ENCODE data around the gene CLSTN3. TPM values are rescaled to one million over a fixed set of nuclear protein-coding genes. Genes with fewer than 3 reads are reported as not detected.

Gene CLSTN3
- total and polyA plus RNA-seq, 4 donors: 6.1 to 37.2 (median 26.8) TPM

DNA sequence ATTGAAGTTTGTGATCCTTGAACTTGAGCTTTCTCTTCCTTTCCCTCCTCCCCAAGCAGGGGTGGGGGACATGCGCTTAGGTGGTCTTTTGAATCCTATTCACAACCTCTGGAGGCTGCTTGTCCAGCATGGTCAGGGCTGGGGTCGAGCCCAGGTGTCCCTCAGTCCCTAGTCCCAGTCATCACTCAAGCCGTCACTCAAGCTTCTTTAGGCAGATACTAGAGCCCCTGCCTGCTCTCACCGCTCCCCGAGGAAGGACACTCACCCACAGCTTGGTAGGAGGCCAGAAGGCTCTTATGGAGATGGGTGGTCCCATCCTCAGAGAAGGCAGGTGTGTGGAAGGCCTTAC, 20.6 kb upstream of the CLSTN3 start:
- H3K36me3 ChIP-seq (ENCODE audit: control insufficient read depth in 4 of 4, insufficient read depth in 3 of 4, low read depth in 1 of 4, low read length in 3 of 4): peaks cover 0 to 6% (median 0%) of the 10 kb centered on the region in 4 donors
- no peaks in the 10 kb centered on the region for H3K9me3 ChIP-seq (ENCODE audit: control insufficient read depth in 4 of 4, low read length in 3 of 4)
- peak overlapping the region; percentile 34 to 36 for H3K9ac ChIP-seq (ENCODE audit: low read depth in 1 of 2, low read length in 2 of 2)
- WGBS: 58% methylated on average over 5 of the region's 5 CpGs
- H3K27me3 ChIP-seq (ENCODE audit: control insufficient read depth in 4 of 4, insufficient read depth in 4 of 4, low read length in 3 of 4): no peaks in the 10 kb centered on the region
- H3K4me1 ChIP-seq (ENCODE audit: control insufficient read depth in 4 of 4, insufficient read depth in 4 of 4, low read length in 3 of 4): peaks cover 4 to 55% (median 36%) of the 10 kb centered on the region in 4 donors
- H3K4me3 ChIP-seq (ENCODE audit: low read depth in 1 of 3, low read length in 3 of 3): peak overlapping the region; percentile 75 to 90 (median 85)
- TF ChIP-seq FOXA1 (IDR thresholded peaks at IDR 0.05): no peak
- TF ChIP-seq, protein P1, sequence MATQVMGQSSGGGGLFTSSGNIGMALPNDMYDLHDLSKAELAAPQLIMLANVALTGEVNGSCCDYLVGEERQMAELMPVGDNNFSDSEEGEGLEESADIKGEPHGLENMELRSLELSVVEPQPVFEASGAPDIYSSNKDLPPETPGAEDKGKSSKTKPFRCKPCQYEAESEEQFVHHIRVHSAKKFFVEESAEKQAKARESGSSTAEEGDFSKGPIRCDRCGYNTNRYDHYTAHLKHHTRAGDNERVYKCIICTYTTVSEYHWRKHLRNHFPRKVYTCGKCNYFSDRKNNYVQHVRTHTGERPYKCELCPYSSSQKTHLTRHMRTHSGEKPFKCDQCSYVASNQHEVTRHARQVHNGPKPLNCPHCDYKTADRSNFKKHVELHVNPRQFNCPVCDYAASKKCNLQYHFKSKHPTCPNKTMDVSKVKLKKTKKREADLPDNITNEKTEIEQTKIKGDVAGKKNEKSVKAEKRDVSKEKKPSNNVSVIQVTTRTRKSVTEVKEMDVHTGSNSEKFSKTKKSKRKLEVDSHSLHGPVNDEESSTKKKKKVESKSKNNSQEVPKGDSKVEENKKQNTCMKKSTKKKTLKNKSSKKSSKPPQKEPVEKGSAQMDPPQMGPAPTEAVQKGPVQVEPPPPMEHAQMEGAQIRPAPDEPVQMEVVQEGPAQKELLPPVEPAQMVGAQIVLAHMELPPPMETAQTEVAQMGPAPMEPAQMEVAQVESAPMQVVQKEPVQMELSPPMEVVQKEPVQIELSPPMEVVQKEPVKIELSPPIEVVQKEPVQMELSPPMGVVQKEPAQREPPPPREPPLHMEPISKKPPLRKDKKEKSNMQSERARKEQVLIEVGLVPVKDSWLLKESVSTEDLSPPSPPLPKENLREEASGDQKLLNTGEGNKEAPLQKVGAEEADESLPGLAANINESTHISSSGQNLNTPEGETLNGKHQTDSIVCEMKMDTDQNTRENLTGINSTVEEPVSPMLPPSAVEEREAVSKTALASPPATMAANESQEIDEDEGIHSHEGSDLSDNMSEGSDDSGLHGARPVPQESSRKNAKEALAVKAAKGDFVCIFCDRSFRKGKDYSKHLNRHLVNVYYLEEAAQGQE (IDR thresholded peaks at IDR 0.05): no peak
- TF ChIP-seq, protein P2, sequence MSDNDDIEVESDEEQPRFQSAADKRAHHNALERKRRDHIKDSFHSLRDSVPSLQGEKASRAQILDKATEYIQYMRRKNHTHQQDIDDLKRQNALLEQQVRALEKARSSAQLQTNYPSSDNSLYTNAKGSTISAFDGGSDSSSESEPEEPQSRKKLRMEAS (IDR thresholded peaks at IDR 0.05): no peak
- TF ChIP-seq GABPA (IDR thresholded peaks at IDR 0.05 in 1 of 2, conservative IDR thresholded peaks at IDR 0.05 in 1 of 2): no peak
- no peak for TF ChIP-seq SP1 (IDR thresholded peaks at IDR 0.05)
- TF ChIP-seq HNF4G (IDR thresholded peaks at IDR 0.05): no peak
- TF ChIP-seq, protein P3, sequence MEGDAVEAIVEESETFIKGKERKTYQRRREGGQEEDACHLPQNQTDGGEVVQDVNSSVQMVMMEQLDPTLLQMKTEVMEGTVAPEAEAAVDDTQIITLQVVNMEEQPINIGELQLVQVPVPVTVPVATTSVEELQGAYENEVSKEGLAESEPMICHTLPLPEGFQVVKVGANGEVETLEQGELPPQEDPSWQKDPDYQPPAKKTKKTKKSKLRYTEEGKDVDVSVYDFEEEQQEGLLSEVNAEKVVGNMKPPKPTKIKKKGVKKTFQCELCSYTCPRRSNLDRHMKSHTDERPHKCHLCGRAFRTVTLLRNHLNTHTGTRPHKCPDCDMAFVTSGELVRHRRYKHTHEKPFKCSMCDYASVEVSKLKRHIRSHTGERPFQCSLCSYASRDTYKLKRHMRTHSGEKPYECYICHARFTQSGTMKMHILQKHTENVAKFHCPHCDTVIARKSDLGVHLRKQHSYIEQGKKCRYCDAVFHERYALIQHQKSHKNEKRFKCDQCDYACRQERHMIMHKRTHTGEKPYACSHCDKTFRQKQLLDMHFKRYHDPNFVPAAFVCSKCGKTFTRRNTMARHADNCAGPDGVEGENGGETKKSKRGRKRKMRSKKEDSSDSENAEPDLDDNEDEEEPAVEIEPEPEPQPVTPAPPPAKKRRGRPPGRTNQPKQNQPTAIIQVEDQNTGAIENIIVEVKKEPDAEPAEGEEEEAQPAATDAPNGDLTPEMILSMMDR (IDR thresholded peaks at IDR 0.05; ENCODE audit: low read depth, low read length, missing input control): no peak
- TF ChIP-seq, protein P4, sequence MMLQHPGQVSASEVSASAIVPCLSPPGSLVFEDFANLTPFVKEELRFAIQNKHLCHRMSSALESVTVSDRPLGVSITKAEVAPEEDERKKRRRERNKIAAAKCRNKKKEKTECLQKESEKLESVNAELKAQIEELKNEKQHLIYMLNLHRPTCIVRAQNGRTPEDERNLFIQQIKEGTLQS (IDR thresholded peaks at IDR 0.05): no peak
- H3K27ac ChIP-seq (ENCODE audit: low read depth in 1 of 2, low read length in 2 of 2): peak overlapping the region; percentile 84 to 94
- DNase-seq (ENCODE audit: low spot score): no peak

DNA sequence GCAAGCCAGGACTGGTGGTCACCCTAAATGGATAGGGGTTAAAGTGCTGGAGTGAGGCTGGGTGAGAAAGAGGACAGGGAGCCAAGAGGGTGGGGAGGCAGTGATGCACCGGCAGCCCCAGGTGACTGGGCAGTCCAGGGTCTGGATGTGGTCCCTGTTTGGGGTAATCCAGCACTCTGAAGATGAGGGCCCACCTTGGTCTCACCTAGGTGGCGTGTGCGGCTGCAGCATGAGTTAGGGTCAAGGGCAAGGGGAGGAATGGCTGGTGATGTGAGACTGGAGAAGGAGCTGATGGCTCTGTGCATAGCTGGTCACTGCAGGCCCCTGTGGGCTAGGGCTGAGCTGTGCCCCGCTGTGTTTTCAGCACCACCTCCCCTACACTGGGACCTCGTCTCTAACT, 19.5 kb upstream of the CLSTN3 start:
- Histone ChIP-seq H3K9ac (ENCODE audit: low read depth in 1 of 2, low read length in 2 of 2) (no peak overlapping the region), H3K27ac (ENCODE audit: low read depth in 1 of 2, low read length in 2 of 2) (no peak overlapping the region), H3K9me3 (ENCODE audit: control insufficient read depth in 4 of 4, low read length in 3 of 4) (no peaks in the 10 kb centered on the region), H3K27me3 (ENCODE audit: control insufficient read depth in 4 of 4, insufficient read depth in 4 of 4, low read length in 3 of 4) (no peaks in the 10 kb centered on the region), H3K36me3 (ENCODE audit: control insufficient read depth in 4 of 4, insufficient read depth in 3 of 4, low read depth in 1 of 4, low read length in 3 of 4) (peaks cover 0 to 4% (median 1%) of the 10 kb centered on the region in 4 donors), H3K4me3 (ENCODE audit: low read depth in 1 of 3, low read length in 3 of 3) (no peak overlapping the region), H3K4me1 (ENCODE audit: control insufficient read depth in 4 of 4, insufficient read depth in 4 of 4, low read length in 3 of 4) (peaks cover 4 to 51% (median 35%) of the 10 kb centered on the region in 4 donors)
- 85% methylated on average over 5 of the region's 5 CpGs for WGBS
- TF ChIP-seq RXRA (IDR thresholded peaks at IDR 0.05): no peak
- TF ChIP-seq EGR1 (IDR thresholded peaks at IDR 0.05; ENCODE audit: low read depth in 2 of 2): no peak
- TF ChIP-seq, protein P2 (IDR thresholded peaks at IDR 0.05): no peak
- no peak for TF ChIP-seq FOXA1 (IDR thresholded peaks at IDR 0.05)
- DNase-seq (ENCODE audit: low spot score): no peak

DNA sequence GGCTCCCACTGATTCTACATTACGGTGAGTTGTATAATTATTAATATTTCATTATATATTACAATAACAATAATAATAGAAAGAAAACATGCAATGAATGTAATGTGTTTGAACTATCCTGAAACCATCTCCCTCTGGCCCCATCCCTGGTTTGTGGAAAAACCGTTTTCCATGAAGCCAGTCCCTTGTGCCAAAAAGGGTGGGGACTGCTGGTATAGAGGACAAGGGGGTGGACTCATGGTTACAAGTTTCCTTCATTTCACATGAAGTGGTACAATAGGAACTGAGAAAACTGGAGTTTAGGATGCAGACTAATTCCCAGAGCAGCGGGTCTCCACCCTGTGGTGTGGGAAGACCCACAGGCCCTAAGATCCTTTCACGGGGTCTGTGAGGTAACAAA, 18.1 kb upstream of the CLSTN3 start:
- H3K27ac ChIP-seq (ENCODE audit: low read depth in 1 of 2, low read length in 2 of 2): peak overlapping the region in 1 of 2 donors; percentile 39
- H3K4me1 ChIP-seq (ENCODE audit: control insufficient read depth in 4 of 4, insufficient read depth in 4 of 4, low read length in 3 of 4): peaks cover 4 to 43% (median 33%) of the 10 kb centered on the region in 4 donors
- H3K4me3 ChIP-seq (ENCODE audit: low read depth in 1 of 3, low read length in 3 of 3): no peak overlapping the region
- peaks cover 0 to 3% (median under 1%) of the 10 kb centered on the region in 4 donors for H3K36me3 ChIP-seq (ENCODE audit: control insufficient read depth in 4 of 4, insufficient read depth in 3 of 4, low read depth in 1 of 4, low read length in 3 of 4)
- H3K9me3 ChIP-seq (ENCODE audit: control insufficient read depth in 4 of 4, low read length in 3 of 4): no peaks in the 10 kb centered on the region
- H3K27me3 ChIP-seq (ENCODE audit: control insufficient read depth in 4 of 4, insufficient read depth in 4 of 4, low read length in 3 of 4): no peaks in the 10 kb centered on the region
- TF ChIP-seq, protein P1 (IDR thresholded peaks at IDR 0.05): no peak
- peak in 1 of 2 donors; percentile 25 for TF ChIP-seq HNF4A (conservative IDR thresholded peaks at IDR 0.05)
- TF ChIP-seq RAD21 (IDR thresholded peaks at IDR 0.05): peak in 1 of 2 donors; percentile 22
- no peak for DNase-seq (ENCODE audit: low spot score)
- WGBS: 74% methylated on average over 4 of the region's 4 CpGs
- H3K9ac ChIP-seq (ENCODE audit: low read depth in 1 of 2, low read length in 2 of 2): no peak overlapping the region

Data from liver (tissue), 9 donors.